ENCODE measurements around the gene SCARB1.

The SCARB1 gene

DNA sequence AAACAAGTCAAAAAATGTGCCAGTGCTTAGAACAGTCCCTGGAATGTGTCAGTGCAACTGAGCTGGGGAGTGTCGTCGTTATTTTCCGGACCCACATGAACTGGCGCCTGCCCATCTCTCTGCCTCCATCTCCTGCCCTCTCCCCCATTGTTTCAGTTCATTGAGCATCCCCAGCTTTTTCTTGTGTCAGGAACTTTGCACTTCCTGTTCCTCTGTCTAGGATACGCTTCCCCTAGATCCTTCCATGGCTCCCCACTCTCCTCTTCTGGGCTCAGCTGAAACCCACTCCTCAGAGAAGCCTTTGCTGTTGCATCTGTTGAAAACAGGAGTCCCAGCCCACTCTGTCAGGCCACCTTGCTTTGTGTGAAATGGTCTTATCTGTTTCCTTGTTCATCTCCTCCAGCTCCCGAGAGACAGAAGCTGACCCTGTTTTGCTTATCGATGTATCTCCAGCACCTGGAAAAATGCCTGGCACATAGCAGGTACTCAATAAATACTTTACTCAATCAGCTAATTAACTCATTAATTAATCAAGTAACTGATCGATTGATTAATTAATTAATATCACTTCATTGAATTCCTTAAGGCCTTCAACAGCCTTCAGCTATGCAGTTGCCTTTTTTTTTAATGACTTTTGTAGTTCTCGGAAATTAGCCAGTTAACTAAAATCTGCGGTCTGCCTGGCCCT, 2.7 kb upstream of the SCARB1 start:
- Histone ChIP-seq H3K4me3 (ENCODE audit: low read depth, low read length) (no peak overlapping the region), H3K9me3 (ENCODE audit: severe bottlenecking) (peaks cover 2% of the 10 kb centered on the region), H3K36me3 (no peaks in the 10 kb centered on the region), H3K27ac (no peak overlapping the region), H3K27me3 (ENCODE audit: insufficient read depth, low read depth, severe bottlenecking) (no peaks in the 10 kb centered on the region)
- TF ChIP-seq, protein P1, sequence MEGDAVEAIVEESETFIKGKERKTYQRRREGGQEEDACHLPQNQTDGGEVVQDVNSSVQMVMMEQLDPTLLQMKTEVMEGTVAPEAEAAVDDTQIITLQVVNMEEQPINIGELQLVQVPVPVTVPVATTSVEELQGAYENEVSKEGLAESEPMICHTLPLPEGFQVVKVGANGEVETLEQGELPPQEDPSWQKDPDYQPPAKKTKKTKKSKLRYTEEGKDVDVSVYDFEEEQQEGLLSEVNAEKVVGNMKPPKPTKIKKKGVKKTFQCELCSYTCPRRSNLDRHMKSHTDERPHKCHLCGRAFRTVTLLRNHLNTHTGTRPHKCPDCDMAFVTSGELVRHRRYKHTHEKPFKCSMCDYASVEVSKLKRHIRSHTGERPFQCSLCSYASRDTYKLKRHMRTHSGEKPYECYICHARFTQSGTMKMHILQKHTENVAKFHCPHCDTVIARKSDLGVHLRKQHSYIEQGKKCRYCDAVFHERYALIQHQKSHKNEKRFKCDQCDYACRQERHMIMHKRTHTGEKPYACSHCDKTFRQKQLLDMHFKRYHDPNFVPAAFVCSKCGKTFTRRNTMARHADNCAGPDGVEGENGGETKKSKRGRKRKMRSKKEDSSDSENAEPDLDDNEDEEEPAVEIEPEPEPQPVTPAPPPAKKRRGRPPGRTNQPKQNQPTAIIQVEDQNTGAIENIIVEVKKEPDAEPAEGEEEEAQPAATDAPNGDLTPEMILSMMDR (IDR thresholded peaks at IDR 0.05; ENCODE audit: low read depth, low read length) = no peak
- no peak for DNase-seq

DNA sequence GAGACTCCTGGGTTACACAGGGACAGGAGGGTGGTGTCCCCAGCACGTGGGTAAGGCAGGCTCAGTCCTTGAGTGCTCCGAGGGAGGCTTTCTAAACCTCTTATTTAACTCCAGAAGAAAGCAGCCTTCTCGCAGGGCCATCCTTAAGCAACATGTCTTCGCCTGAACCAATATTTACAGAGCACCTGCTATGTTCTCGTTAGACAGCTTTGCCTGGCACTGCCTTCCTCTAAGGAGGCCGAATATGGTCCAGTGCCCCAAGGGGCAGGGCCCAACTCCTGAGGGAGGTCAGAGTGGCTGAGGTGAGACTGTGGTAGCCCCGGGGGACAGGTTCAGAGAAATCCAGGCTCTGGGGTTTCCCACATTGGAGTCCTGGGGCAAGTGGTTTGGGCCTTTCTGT, 2.1 kb upstream of the SCARB1 start:
- Histone ChIP-seq H3K27ac (no peak overlapping the region), H3K27me3 (ENCODE audit: insufficient read depth, low read depth, severe bottlenecking) (no peaks in the 10 kb centered on the region), H3K9me3 (ENCODE audit: severe bottlenecking) (peaks cover 2% of the 10 kb centered on the region), H3K4me3 (ENCODE audit: low read depth, low read length) (no peak overlapping the region), H3K36me3 (no peaks in the 10 kb centered on the region)
- DNase-seq = peak; percentile 28
- TF ChIP-seq, protein P1 (IDR thresholded peaks at IDR 0.05; ENCODE audit: low read depth, low read length) = no peak

DNA sequence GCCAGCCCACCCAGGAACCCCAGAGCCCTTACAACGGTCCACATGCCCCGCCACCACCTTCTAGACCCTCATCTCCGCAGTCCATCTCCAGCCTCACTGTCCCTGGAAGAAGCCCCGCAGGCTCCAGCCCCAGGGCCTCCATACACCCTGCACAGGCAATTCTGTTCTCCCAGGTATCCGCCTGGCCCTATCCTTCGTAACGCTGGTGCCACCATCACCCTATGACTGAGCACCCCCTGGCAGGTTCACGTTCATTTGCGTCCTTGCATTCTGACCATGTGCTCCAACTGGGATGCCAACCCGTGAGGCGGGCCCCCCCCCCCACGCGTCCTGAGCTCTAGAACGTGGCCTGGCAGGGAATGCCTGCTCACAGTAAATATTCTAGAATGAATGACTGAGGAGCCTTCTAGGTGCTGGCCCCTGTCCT, 675 bp upstream of the SCARB1 start:
- Histone ChIP-seq H3K27me3 (ENCODE audit: insufficient read depth, low read depth, severe bottlenecking) (no peaks in the 10 kb centered on the region), H3K9me3 (ENCODE audit: severe bottlenecking) (peaks cover 2% of the 10 kb centered on the region), H3K4me3 (ENCODE audit: low read depth, low read length) (peak overlapping the region; percentile 34), H3K27ac (peak overlapping the region; percentile 74), H3K36me3 (peaks cover 8% of the 10 kb centered on the region)
- TF ChIP-seq, protein P1 (IDR thresholded peaks at IDR 0.05; ENCODE audit: low read depth, low read length) = no peak
- DNase-seq = no peak

DNA sequence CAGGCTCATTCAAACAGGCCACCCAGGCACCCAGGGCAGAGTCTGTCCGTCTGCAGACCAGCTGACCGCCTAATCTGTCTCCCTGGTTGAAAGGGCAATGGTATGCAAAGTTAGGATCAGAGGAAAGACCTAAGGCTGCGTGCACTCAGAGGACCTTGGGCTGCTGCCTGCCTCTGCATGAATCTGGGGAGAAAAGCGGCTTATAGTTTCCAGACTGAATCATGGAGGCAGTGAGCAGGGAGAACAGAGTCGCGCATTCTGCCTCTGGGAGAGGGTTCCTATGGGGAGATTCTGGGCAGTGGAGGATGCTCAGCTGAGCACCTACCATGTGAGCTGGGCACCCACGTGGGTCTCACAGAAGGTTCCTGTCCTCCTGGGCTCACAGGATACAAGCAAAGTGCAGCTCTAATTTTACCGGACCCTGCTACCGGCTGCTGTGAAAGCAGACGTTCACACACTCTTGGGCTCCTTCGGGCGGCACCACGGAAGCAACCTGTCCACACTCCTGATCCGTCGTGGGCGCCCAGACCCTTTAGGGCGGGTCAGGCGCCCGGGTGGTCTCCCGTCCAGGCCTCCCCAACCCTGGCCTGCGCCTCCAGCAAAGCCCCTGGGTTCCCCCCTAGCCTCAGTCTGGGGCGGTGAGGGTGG, 772 bp downstream of the SCARB1 start:
- H3K4me3 ChIP-seq (ENCODE audit: low read depth, low read length) = peak overlapping the region; percentile 61
- peak; percentile 65 for DNase-seq
- no peaks in the 10 kb centered on the region for H3K27me3 ChIP-seq (ENCODE audit: insufficient read depth, low read depth, severe bottlenecking)
- H3K36me3 ChIP-seq = peaks cover 8% of the 10 kb centered on the region
- peak overlapping the region; percentile 82 for H3K27ac ChIP-seq
- TF ChIP-seq, protein P1 (IDR thresholded peaks at IDR 0.05; ENCODE audit: low read depth, low read length) = no peak
- peaks cover 2% of the 10 kb centered on the region for H3K9me3 ChIP-seq (ENCODE audit: severe bottlenecking)

DNA sequence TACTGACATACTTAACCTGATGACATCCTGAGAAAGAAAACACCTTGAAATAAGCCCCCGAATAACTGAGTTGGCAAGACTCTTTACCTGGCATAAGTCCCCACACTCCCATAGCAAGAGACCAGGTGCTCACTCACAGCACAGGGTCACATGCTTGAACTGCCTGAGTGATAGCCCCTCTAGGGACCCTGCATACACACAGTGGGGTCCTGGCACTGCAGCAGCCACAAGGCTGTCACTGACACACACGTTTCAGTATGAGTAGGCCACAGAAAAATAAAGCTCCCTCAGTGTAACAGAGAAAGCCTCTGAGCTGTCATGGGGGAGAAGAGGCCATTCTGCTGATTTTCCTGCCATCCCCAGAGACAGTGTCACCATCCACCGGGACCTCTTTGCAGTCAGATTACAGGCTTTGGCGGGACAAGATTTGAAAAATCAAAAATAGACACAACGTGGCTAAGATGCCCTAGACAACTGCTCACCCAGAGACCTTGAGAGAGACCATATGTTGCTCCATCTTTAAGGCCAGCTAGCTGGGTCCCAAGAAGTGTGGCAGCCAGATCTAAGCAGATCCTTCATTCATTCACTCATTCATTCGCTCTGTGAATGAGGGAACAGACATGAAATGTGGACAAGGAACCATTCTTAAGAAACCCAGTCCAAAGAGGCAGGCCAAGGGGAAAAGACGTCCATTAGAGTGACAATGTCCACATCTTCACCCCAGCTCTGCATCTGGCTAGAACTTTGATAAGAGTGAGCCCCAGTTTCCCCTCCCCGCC, 1.6 kb downstream of the SCARB1 start:
- peak overlapping the region; percentile 61; the same call in 1 of the 2 replicates for H3K4me3 ChIP-seq (ENCODE audit: low read depth, low read length)
- H3K27ac ChIP-seq = peak overlapping the region; percentile 15; the same call in 1 of the 2 replicates
- peaks cover 2% of the 10 kb centered on the region for H3K9me3 ChIP-seq (ENCODE audit: severe bottlenecking)
- H3K36me3 ChIP-seq = peaks cover 8% of the 10 kb centered on the region
- no peak for DNase-seq
- H3K27me3 ChIP-seq (ENCODE audit: insufficient read depth, low read depth, severe bottlenecking) = no peaks in the 10 kb centered on the region
- TF ChIP-seq, protein P1 (IDR thresholded peaks at IDR 0.05; ENCODE audit: low read depth, low read length) = no peak

All from WERI-Rb-1 (cell line).